HepG2 (cell line): ENCODE measurements around the gene CPAMD8. TPM values are rescaled to one million over a fixed set of nuclear protein-coding genes. Genes with fewer than 3 reads are reported as not detected.

Experiments used
- ATAC-seq: fragments of 200-7000 bp; cut with Tn5 transposase; 3 replicates; pipeline ENCODE4 v1.9.1; 2020; ENCODE audit warnings: mild to moderate bottlenecking, moderate library complexity
- BruUV-seq: library from RNA; stranded (reverse); fragments of 400-500 nt; replicated peaks from 2 replicates; lab custom pipeline; 2021; lab: Mats Ljungman, UMichigan
- CTCF ChIA-PET: fragments of 300-600 bp; formaldehyde crosslinking; extraction: SDS; loops from one replicate; lab custom pipeline; 2021; ENCODE audit warnings: low total read pairs, inconsistent platforms, low intra/inter-chr PET ratio; lab: Yijun Ruan, JAX
- POLR2A ChIA-PET: fragments of 350-600 bp; sonication (Branson Sonifier 250); formaldehyde crosslinking; loops from one replicate; lab custom pipeline; 2020; ENCODE audit warnings: antibody characterized with exemption, inconsistent platforms; lab: Yijun Ruan, JAX
- DNase-seq: peaks from one replicate; pipeline ENCODE4 v3.0.0-alpha.2; 2015; ENCODE audit warnings: low spot score
- FAIRE-seq: peaks from 3 replicates; lab custom pipeline; 2011; peaks lifted over from hg19 to GRCh38; lab: Jason Lieb, UNC
- H2AFZ ChIP-seq: one replicate; pipeline ENCODE4 v1.6.1; 2011; ENCODE audit warnings: low read length, inconsistent platforms
- H3K27ac ChIP-seq: fragments of 300-600 bp; 3 replicates; pipeline ENCODE4 v1.8.0; 2011; ENCODE audit warnings: mixed run types, mild to moderate bottlenecking, mixed read lengths, low read length, inconsistent platforms; ENCODE audit not compliant: insufficient read depth; ENCODE audit errors: extremely low read length
- H3K27me3 ChIP-seq, 2 experiments: fragments of 200-600 bp in 1 of 2; 2 replicates in 1 of 2; 3 replicates in 1 of 2; pipeline versions ENCODE4 v1.6.0 to v1.8.0; 2011; ENCODE audit warnings: low read length in 2 of 2, mild to moderate bottlenecking in 2 of 2, moderate library complexity in 2 of 2, inconsistent platforms in 1 of 2; ENCODE audit not compliant: insufficient read depth in 2 of 2, control insufficient read depth in 1 of 2
- H3K36me3 ChIP-seq, 2 experiments: fragments of 200-600 bp in 1 of 2; replicated peaks in 1 of 2; 2 replicates in 1 of 2; 3 replicates in 1 of 2; pipeline versions ENCODE4 v1.5.1 to v1.8.0; 2011; ENCODE audit warnings: low read length in 2 of 2, inconsistent platforms in 1 of 2; ENCODE audit not compliant: insufficient read depth in 2 of 2, control insufficient read depth in 1 of 2
- H3K4me1 ChIP-seq: 2 replicates; pipeline ENCODE4 v1.5.1; 2012; ENCODE audit warnings: low read length, inconsistent platforms; ENCODE audit not compliant: insufficient read depth
- H3K4me2 ChIP-seq: 2 replicates; pipeline ENCODE4 v1.6.0; 2011; ENCODE audit warnings: low read depth, low read length, inconsistent platforms
- H3K4me3 ChIP-seq, 3 experiments: fragments of 200-600 bp in 1 of 3; sonication (generic), shearing (Covaris generic) in 1 of 3; replicated peaks in 1 of 3; 2 replicates each; pipeline ENCODE4 v1.5.1; 2011 to 2016; ENCODE audit warnings: low read length in 3 of 3, inconsistent platforms in 2 of 3, low read depth in 2 of 3, mild to moderate bottlenecking in 2 of 3, control low read depth in 1 of 3, mixed read lengths in 1 of 3; ENCODE audit not compliant: insufficient read depth in 1 of 3
- H3K79me2 ChIP-seq: one replicate; pipeline ENCODE4 v1.6.1; 2011; ENCODE audit warnings: low read length, inconsistent platforms; ENCODE audit not compliant: insufficient read depth
- H3K9ac ChIP-seq: 2 replicates; pipeline ENCODE4 v1.6.0; 2011; ENCODE audit warnings: mild to moderate bottlenecking, low read depth, low read length, inconsistent platforms; ENCODE audit not compliant: insufficient read depth
- H3K9me3 ChIP-seq: 2 replicates; pipeline ENCODE4 v1.5.1; 2012; ENCODE audit warnings: mild to moderate bottlenecking, low read length
- H4K20me1 ChIP-seq: 2 replicates; pipeline ENCODE4 v1.6.0; 2011; ENCODE audit warnings: inconsistent platforms, mild to moderate bottlenecking, low read length, moderate library complexity; ENCODE audit not compliant: insufficient read depth
- ARID3A ChIP-seq: IDR thresholded peaks from 2 replicates; pipeline ENCODE4 v1.6.1; 2012; ENCODE audit warnings: low read depth, low read length, improper control_type of control experiment
- HNRNPLL ChIP-seq: fragments of 200-400 bp; formaldehyde crosslinking; IDR thresholded peaks from 2 replicates; pipeline ENCODE4 v1.6.1; 2017; ENCODE audit warnings: mild to moderate bottlenecking, low read depth, low read length; ENCODE audit not compliant: poor library complexity, severe bottlenecking
- MATR3 ChIP-seq: sonication (generic); formaldehyde crosslinking; IDR thresholded peaks from 2 replicates; pipeline ENCODE4 v1.4.0; 2020; ENCODE audit warnings: missing genetic modification reagents
- NRL ChIP-seq: sonication (generic); formaldehyde crosslinking; IDR thresholded peaks from 2 replicates; pipeline ENCODE4 v1.5.0; 2020; ENCODE audit warnings: missing genetic modification reagents, mild to moderate bottlenecking, moderate library complexity, borderline replicate concordance
- RFX5 ChIP-seq: IDR thresholded peaks from 2 replicates; pipeline ENCODE4 v1.6.1; 2011; ENCODE audit warnings: low read depth, low read length, improper control_type of control experiment
- SMYD3 ChIP-seq: sonication (generic); formaldehyde crosslinking; IDR thresholded peaks from 2 replicates; pipeline ENCODE4 v1.8.1; 2023; ENCODE audit warnings: mild to moderate bottlenecking, missing genetic modification reagents
- TBL1XR1 ChIP-seq: fragments of 150-350 bp; IDR thresholded peaks from 2 replicates; pipeline ENCODE4 v1.6.1; 2014; ENCODE audit warnings: borderline replicate concordance, low read length; ENCODE audit not compliant: partially characterized antibody
- ZNF367 ChIP-seq: sonication (generic); formaldehyde crosslinking; IDR thresholded peaks from 2 replicates; pipeline ENCODE4 v1.4.0; 2020; ENCODE audit warnings: missing genetic modification reagents, borderline replicate concordance
- ZNF414 ChIP-seq: sonication (generic); formaldehyde crosslinking; IDR thresholded peaks from 2 replicates; pipeline ENCODE4 v1.5.0; 2020; ENCODE audit warnings: missing genetic modification reagents
- ZNF790 ChIP-seq: sonication (generic); formaldehyde crosslinking; IDR thresholded peaks from 2 replicates; pipeline ENCODE4 v1.8.0; 2022; ENCODE audit warnings: missing genetic modification reagents, mild to moderate bottlenecking, borderline replicate concordance
- ZNF816 ChIP-seq: sonication (generic); formaldehyde crosslinking; IDR thresholded peaks from 2 replicates; pipeline ENCODE4 v1.8.0; 2022; ENCODE audit warnings: missing genetic modification reagents, mild to moderate bottlenecking, borderline replicate concordance
- ZSCAN22 ChIP-seq: sonication (generic); formaldehyde crosslinking; IDR thresholded peaks from 2 replicates; pipeline ENCODE4 v1.4.0; 2020; ENCODE audit warnings: mild to moderate bottlenecking, missing genetic modification reagents
- WGBS: methylation state at CpG from one replicate; pipeline ENCODE4 v1.1.6; 2017; ENCODE audit warnings: low lambda C conversion rate; 5-methylcytosine and 5-hydroxymethylcytosine counted together
- in situ Hi-C: cut with HindIII; loops from 2 replicates; pipeline ENCODE4 v1.10.0; 2017; ENCODE audit warnings: low pct_unique_long_range_greater_than_20kb; ENCODE audit not compliant: extremely low pct_ligation_motif_present
- intact Hi-C: fragments of 100-400 bp; cut with micrococcal nuclease; formaldehyde crosslinking; loops from one replicate; pipeline ENCODE4 v1.10.0; 2022; ENCODE audit not compliant: unreplicated experiment
- polyA plus RNA-seq, 8 experiments: library from polyadenylated mRNA; depleted of rRNA in 3 of 8; stranded (reverse) in 7 of 8; unstranded in 1 of 8; fragments of >200 nt; fragmentation: Illumina TruSeq in 4 of 8; extraction: Trizol in 4 of 8; gene quantifications; 2 replicates each; pipeline versions ENCODE4 v1.2.1 to v1.2.3, GENCODE V29; 2011 to 2016; ENCODE audit warnings: low read depth in 4 of 8, missing spikeins in 1 of 8, mixed read lengths in 1 of 8; ENCODE audit not compliant: insufficient read depth in 1 of 8
- total RNA-seq, 5 experiments: library from RNA; depleted of rRNA; stranded (reverse); fragments of >200 nt; fragmentation: Illumina TruSeq; extraction: Trizol; gene quantifications; 2 replicates each; pipeline ENCODE4 v1.2.3, GENCODE V29; 2016; ENCODE audit warnings: low read depth in 1 of 5
- TF ChIP-seq, protein P1 (sequence below): sonication (generic); formaldehyde crosslinking; IDR thresholded peaks from 2 replicates; pipeline ENCODE4 v1.4.0; 2020; ENCODE audit warnings: mild to moderate bottlenecking, missing genetic modification reagents
- TF ChIP-seq, protein P2 (sequence below): sonication (generic); formaldehyde crosslinking; IDR thresholded peaks from 2 replicates; pipeline ENCODE4 v1.4.0; 2020; ENCODE audit warnings: missing genetic modification reagents, borderline replicate concordance
- TF ChIP-seq, protein P3 (sequence below): sonication (generic); formaldehyde crosslinking; IDR thresholded peaks from 2 replicates; pipeline ENCODE4 v1.5.1; 2020; ENCODE audit warnings: mild to moderate bottlenecking, missing genetic modification reagents, moderate library complexity

CPAMD8 gene
- total and polyA plus RNA-seq, 2 of the 13 experiments (the other 11 are each of a cell fraction or from before 2014, with no cell fraction given): 0.29 to 0.34 TPM

DNA sequence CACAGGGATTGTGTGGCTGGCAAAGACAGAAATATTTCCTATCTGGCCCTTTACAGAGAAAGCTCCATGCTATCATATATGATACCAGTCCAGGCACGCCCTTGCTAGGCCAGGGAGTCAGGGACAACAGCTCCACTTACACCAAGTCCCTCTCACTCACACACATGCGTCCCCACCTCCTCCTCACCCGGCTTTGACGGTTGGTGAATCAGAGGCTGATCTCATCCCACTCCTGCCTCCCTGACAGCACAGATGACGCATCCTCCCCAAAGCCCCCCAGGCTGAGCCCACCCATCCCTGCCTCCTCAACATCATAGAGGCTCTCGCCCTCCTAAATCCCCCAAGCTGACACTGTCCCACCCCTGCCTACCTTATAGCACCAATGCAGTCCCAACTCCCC is 75.1 kb downstream of the CPAMD8 start (continued):
- TF ChIP-seq ARID3A: no peak

DNA sequence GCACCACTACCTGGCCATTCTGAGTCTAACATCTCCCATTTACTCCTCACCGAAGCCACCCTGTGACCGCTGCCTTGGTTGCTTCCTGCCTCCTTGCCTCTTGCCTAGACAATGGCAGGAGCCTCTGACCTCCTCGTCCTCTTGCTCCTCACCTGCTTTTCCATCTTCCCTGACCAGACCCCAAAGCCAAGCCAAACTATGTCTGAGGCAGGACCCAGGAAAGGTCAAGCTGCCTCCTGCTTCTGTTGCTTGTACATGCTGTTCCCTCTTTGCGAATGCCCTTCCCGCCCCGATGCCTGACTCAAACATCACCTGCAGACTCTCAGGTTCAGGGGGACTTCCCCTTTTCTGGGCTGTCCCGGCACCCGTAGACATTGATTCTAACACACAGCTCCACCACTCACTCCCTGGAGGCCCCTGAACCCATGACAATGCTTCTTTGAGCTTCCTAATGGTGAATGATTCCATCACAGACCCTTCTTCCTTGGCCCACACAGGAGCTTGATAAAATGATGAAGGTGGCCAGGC is 77.0 kb downstream of the CPAMD8 start:
- Histone ChIP-seq H4K20me1 (no peaks in the 10 kb centered on the region), H3K9me3 (no peaks in the 10 kb centered on the region), H3K9ac (no peak overlapping the region), H3K79me2 (no peaks in the 10 kb centered on the region), H3K36me3 (no peaks in the 10 kb centered on the region), H3K27me3 (peaks cover 2 to 12% of the 10 kb centered on the region in 2 experiments; a peak in 4 of 5 replicates), H3K4me2 (no peak overlapping the region), H2AFZ (no peak overlapping the region), H3K27ac (no peak overlapping the region), H3K4me3 (no peak overlapping the region), H3K4me1 (no peaks in the 10 kb centered on the region)
- ChIA-PET POLR2A (no interaction called here), CTCF (no interaction called here)
- 34% methylated on average over 8 of the region's 8 CpGs for WGBS
- FAIRE-seq (no peak), ATAC-seq (no peak), DNase-seq (no peak)
- BruUV-seq: no TSS peak
- intact Hi-C loops (no loop called here), in situ Hi-C loops (no loop called here)
- TF ChIP-seq ZNF816 (CRISPR knock-in tag): no peak
- no peak for TF ChIP-seq ZSCAN22 (CRISPR knock-in tag)
- no peak for TF ChIP-seq TBL1XR1
- no peak for TF ChIP-seq ZNF367 (CRISPR knock-in tag)
- TF ChIP-seq MATR3 (CRISPR knock-in tag): no peak
- no peak for TF ChIP-seq SMYD3
- TF ChIP-seq, protein P1, sequence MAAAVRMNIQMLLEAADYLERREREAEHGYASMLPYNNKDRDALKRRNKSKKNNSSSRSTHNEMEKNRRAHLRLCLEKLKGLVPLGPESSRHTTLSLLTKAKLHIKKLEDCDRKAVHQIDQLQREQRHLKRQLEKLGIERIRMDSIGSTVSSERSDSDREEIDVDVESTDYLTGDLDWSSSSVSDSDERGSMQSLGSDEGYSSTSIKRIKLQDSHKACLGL (CRISPR knock-in tag): no peak
- TF ChIP-seq, protein P2, sequence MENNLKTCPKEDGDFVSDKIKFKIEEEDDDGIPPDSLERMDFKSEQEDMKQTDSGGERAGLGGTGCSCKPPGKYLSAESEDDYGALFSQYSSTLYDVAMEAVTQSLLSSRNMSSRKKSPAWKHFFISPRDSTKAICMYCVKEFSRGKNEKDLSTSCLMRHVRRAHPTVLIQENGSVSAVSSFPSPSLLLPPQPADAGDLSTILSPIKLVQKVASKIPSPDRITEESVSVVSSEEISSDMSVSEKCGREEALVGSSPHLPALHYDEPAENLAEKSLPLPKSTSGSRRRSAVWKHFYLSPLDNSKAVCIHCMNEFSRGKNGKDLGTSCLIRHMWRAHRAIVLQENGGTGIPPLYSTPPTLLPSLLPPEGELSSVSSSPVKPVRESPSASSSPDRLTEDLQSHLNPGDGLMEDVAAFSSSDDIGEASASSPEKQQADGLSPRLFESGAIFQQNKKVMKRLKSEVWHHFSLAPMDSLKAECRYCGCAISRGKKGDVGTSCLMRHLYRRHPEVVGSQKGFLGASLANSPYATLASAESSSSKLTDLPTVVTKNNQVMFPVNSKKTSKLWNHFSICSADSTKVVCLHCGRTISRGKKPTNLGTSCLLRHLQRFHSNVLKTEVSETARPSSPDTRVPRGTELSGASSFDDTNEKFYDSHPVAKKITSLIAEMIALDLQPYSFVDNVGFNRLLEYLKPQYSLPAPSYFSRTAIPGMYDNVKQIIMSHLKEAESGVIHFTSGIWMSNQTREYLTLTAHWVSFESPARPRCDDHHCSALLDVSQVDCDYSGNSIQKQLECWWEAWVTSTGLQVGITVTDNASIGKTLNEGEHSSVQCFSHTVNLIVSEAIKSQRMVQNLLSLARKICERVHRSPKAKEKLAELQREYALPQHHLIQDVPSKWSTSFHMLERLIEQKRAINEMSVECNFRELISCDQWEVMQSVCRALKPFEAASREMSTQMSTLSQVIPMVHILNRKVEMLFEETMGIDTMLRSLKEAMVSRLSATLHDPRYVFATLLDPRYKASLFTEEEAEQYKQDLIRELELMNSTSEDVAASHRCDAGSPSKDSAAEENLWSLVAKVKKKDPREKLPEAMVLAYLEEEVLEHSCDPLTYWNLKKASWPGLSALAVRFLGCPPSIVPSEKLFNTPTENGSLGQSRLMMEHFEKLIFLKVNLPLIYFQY: no peak
- TF ChIP-seq RFX5: no peak
- no peak for TF ChIP-seq ZNF790
- TF ChIP-seq ZNF414 (CRISPR knock-in tag): no peak
- TF ChIP-seq, protein P3, sequence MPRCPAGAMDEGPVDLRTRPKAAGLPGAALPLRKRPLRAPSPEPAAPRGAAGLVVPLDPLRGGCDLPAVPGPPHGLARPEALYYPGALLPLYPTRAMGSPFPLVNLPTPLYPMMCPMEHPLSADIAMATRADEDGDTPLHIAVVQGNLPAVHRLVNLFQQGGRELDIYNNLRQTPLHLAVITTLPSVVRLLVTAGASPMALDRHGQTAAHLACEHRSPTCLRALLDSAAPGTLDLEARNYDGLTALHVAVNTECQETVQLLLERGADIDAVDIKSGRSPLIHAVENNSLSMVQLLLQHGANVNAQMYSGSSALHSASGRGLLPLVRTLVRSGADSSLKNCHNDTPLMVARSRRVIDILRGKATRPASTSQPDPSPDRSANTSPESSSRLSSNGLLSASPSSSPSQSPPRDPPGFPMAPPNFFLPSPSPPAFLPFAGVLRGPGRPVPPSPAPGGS (CRISPR knock-in tag): no peak
- TF ChIP-seq HNRNPLL: no peak
- no peak for TF ChIP-seq NRL
